H9 (cell line): ENCODE results near the gene POMGNT2. TPM values are rescaled to one million over a fixed set of nuclear protein-coding genes. Genes with fewer than 3 reads are reported as not detected.

Experiments used
- DNase-seq: peaks from one replicate; pipeline ENCODE4 v3.0.0-alpha.2; 2017
- H2AFZ ChIP-seq: one replicate; pipeline ENCODE4 v1.6.1; 2013; ENCODE audit warnings: mild to moderate bottlenecking, low read length, control low read depth, moderate library complexity
- H2AK5ac ChIP-seq: 2 replicates; pipeline ENCODE4 v1.6.1; 2013; ENCODE audit warnings: low read length, control low read depth, mixed read lengths; ENCODE audit not compliant: insufficient read length
- H2BK120ac ChIP-seq: one replicate; pipeline ENCODE4 v1.6.1; 2013; ENCODE audit warnings: low read depth, mild to moderate bottlenecking, low read length, control low read depth, inconsistent platforms; ENCODE audit not compliant: poor library complexity, severe bottlenecking
- H2BK12ac ChIP-seq: 2 replicates; pipeline ENCODE4 v1.6.1; 2013; ENCODE audit warnings: low read length, control low read depth, mixed read lengths, low read depth; ENCODE audit not compliant: insufficient read length
- H2BK15ac ChIP-seq: 2 replicates; pipeline ENCODE4 v1.6.1; 2013; ENCODE audit warnings: low read depth, low read length, control low read depth
- H2BK20ac ChIP-seq: one replicate; pipeline ENCODE4 v1.6.1; 2013; ENCODE audit warnings: low read depth, mild to moderate bottlenecking, low read length, control low read depth, inconsistent platforms; ENCODE audit not compliant: poor library complexity, severe bottlenecking
- H2BK5ac ChIP-seq: 2 replicates; pipeline ENCODE4 v1.6.1; 2013; ENCODE audit warnings: low read length, control low read depth, mixed read lengths; ENCODE audit not compliant: insufficient read length
- H3K14ac ChIP-seq: 2 replicates; pipeline ENCODE4 v1.6.1; 2013; ENCODE audit warnings: low read length, control low read depth; ENCODE audit not compliant: insufficient read depth
- H3K18ac ChIP-seq: 2 replicates; pipeline ENCODE4 v1.6.1; 2013; ENCODE audit warnings: low read depth, mild to moderate bottlenecking, mixed read lengths, low read length, control low read depth; ENCODE audit not compliant: insufficient read length
- H3K23ac ChIP-seq: 2 replicates; pipeline ENCODE4 v1.6.1; 2013; ENCODE audit warnings: low read length, control low read depth, mixed read lengths, low read depth; ENCODE audit not compliant: insufficient read length
- H3K23me2 ChIP-seq: 2 replicates; pipeline ENCODE4 v1.6.1; 2013; ENCODE audit warnings: low read depth, mild to moderate bottlenecking, mixed read lengths, low read length, control low read depth; ENCODE audit not compliant: insufficient read length, poor library complexity, severe bottlenecking
- H3K27ac ChIP-seq: 2 replicates; pipeline ENCODE4 v1.5.1; 2013; ENCODE audit warnings: low read length, control low read depth, mixed read lengths, low read depth; ENCODE audit not compliant: insufficient read length
- H3K27me3 ChIP-seq: 2 replicates; pipeline ENCODE4 v1.6.1; 2013; ENCODE audit warnings: low read length, control low read depth, inconsistent platforms; ENCODE audit not compliant: insufficient read depth
- H3K4ac ChIP-seq: 2 replicates; pipeline ENCODE4 v1.6.1; 2013; ENCODE audit warnings: low read depth, mild to moderate bottlenecking, control low read depth, inconsistent platforms, low read length, moderate library complexity
- H3K4me1 ChIP-seq: 2 replicates; pipeline ENCODE4 v1.6.1; 2013; ENCODE audit warnings: low read length, control low read depth, inconsistent platforms; ENCODE audit not compliant: insufficient read depth
- H3K4me2 ChIP-seq: 2 replicates; pipeline ENCODE4 v1.6.1; 2013; ENCODE audit warnings: low read length, control low read depth, mixed read lengths; ENCODE audit not compliant: insufficient read length, insufficient read depth
- H3K56ac ChIP-seq: 2 replicates; pipeline ENCODE4 v1.6.1; 2013; ENCODE audit warnings: low read depth, mild to moderate bottlenecking, mixed read lengths, low read length, control low read depth; ENCODE audit not compliant: insufficient read length
- H3K79me1 ChIP-seq: 2 replicates; pipeline ENCODE4 v1.6.1; 2013; ENCODE audit warnings: low read depth, mild to moderate bottlenecking, moderate library complexity, low read length, control low read depth, inconsistent platforms; ENCODE audit not compliant: insufficient read depth, poor library complexity, severe bottlenecking
- H3K79me2 ChIP-seq: 2 replicates; pipeline ENCODE4 v1.6.1; 2013; ENCODE audit warnings: low read length, control low read depth, inconsistent platforms; ENCODE audit not compliant: insufficient read depth
- H3K9ac ChIP-seq: 2 replicates; pipeline ENCODE4 v1.6.1; 2013; ENCODE audit warnings: low read length, control low read depth, mixed read lengths; ENCODE audit not compliant: insufficient read length; ENCODE audit errors: extremely low read depth
- H3K9me3 ChIP-seq: one replicate; pipeline ENCODE4 v1.6.1; 2013; ENCODE audit warnings: low read depth, low read length, inconsistent platforms; ENCODE audit not compliant: control insufficient read depth
- H3T11ph ChIP-seq: one replicate; pipeline ENCODE4 v1.6.1; 2013; ENCODE audit warnings: mild to moderate bottlenecking, low read length, control low read depth, inconsistent platforms
- H4K20me1 ChIP-seq: one replicate; pipeline ENCODE4 v1.6.1; 2013; ENCODE audit not compliant: control insufficient read depth, insufficient read length, insufficient read depth
- H4K5ac ChIP-seq: 2 replicates; pipeline ENCODE4 v1.6.1; 2013; ENCODE audit warnings: low read depth, mild to moderate bottlenecking, mixed read lengths, low read length, control low read depth; ENCODE audit not compliant: insufficient read length
- H4K8ac ChIP-seq: replicated peaks from 2 replicates; pipeline ENCODE4 v1.6.1; 2013; ENCODE audit warnings: low read length, control low read depth, mixed read lengths, low read depth; ENCODE audit not compliant: insufficient read length
- H4K91ac ChIP-seq: 2 replicates; pipeline ENCODE4 v1.6.1; 2013; ENCODE audit warnings: low read depth, mild to moderate bottlenecking, moderate library complexity, mixed read lengths, low read length, control low read depth; ENCODE audit not compliant: insufficient read length
- H3K27ac Mint-ChIP-seq, 3 experiments: 2 replicates in 2 of 3; 3 replicates in 1 of 3; pipeline ENCODE4 v1.8.0; 2020 to 2021; ENCODE audit warnings: mixed read lengths in 3 of 3, mild to moderate bottlenecking in 1 of 3, moderate library complexity in 1 of 3
- H3K27me3 Mint-ChIP-seq: 2 replicates; pipeline ENCODE4 v1.8.0; 2021; ENCODE audit warnings: low read depth, mild to moderate bottlenecking, moderate library complexity, mixed read lengths
- H3K36me3 Mint-ChIP-seq, 3 experiments: 2 replicates in 2 of 3; 3 replicates in 1 of 3; pipeline ENCODE4 v1.8.0; 2020 to 2021; ENCODE audit warnings: low read depth in 3 of 3, mixed read lengths in 3 of 3; ENCODE audit not compliant: insufficient read depth in 1 of 3
- H3K4me1 Mint-ChIP-seq, 2 experiments: 2 replicates each; pipeline ENCODE4 v1.8.0; 2020; ENCODE audit warnings: mixed read lengths in 2 of 2
- H3K4me3 Mint-ChIP-seq, 2 experiments: 2 replicates in 1 of 2; 3 replicates in 1 of 2; pipeline ENCODE4 v1.8.0; 2020 to 2021; ENCODE audit warnings: mild to moderate bottlenecking in 2 of 2, mixed read lengths in 2 of 2, moderate library complexity in 1 of 2
- H3K9me3 Mint-ChIP-seq, 2 experiments: 2 replicates in 1 of 2; 3 replicates in 1 of 2; pipeline ENCODE4 v1.8.0; 2020; ENCODE audit warnings: mild to moderate bottlenecking in 2 of 2, mixed read lengths in 2 of 2, moderate library complexity in 1 of 2
- whole genome bisulfite sequencing: extraction: QIAGEN DNeasy Blood & Tissue Kit; methylation state at CpG from one replicate; pipeline ENCODE4 v1.1.7; 2013; ENCODE audit warnings: missing lambda C conversion rate, low lambda C conversion rate, mixed read lengths; ENCODE audit not compliant: insufficient read length; ENCODE audit errors: extremely low coverage; 5-methylcytosine and 5-hydroxymethylcytosine counted together
- total RNA-seq: library from RNA; stranded (reverse); gene quantifications from 2 replicates; pipeline ENCODE4 v1.2.1, GENCODE V29; 2021
- TF ChIP-seq, protein P1 (sequence below): fragments of 200-600 bp; sonication (generic); conservative IDR thresholded peaks from 3 replicates; pipeline ENCODE4 v1.8.0; 2021; ENCODE audit warnings: antibody characterized with exemption, mild to moderate bottlenecking

Gene POMGNT2
- total RNA-seq, 1 experiment from 2014 or later = 14.0 TPM

DNA sequence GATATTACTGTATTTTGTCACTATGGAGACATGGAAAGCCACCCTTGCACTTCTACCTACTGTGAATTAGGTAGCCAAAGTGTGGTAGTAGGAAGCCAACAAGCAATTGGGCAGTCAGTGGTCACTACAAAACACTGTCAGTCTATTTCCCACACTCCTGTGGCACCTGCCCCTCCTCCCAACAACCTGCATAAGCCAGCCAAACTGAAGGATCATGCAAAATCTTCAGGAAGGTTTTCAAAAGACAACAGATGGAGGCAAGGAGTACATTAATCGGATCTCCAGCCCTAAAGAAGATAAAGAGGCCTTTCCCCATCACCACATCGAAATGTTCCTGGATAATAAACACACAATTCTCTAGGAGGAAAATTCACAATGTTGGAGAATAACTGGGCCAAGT is 11.9 kb downstream of the POMGNT2 start:
- H2BK15ac ChIP-seq = no peak overlapping the region
- H2BK120ac ChIP-seq = no peak overlapping the region
- no peak overlapping the region for H3K27ac ChIP-seq
- no peak for DNase-seq
- no peak overlapping the region for H4K5ac ChIP-seq
- Mint-ChIP-seq H3K27me3 (no peaks in the 10 kb centered on the region), H3K4me1 (peaks cover 20 to 23% of the 10 kb centered on the region in 2 experiments; a peak in 3 of 4 replicates), H3K27ac (no peak overlapping the region; a peak in 1 of 7 replicates), H3K36me3 (no peaks in the 10 kb centered on the region; a peak in 1 of 7 replicates), H3K4me3 (no peak overlapping the region), H3K9me3 (no peaks in the 10 kb centered on the region)
- no peak overlapping the region for H4K8ac ChIP-seq
- H2AFZ ChIP-seq = no peak overlapping the region
- no peaks in the 10 kb centered on the region for H3K4me1 ChIP-seq
- H3K79me2 ChIP-seq = no peaks in the 10 kb centered on the region
- H3K4me2 ChIP-seq = no peak overlapping the region
- no peaks in the 10 kb centered on the region for H3K9me3 ChIP-seq
- H3K23me2 ChIP-seq = no peaks in the 10 kb centered on the region
- no peaks in the 10 kb centered on the region for H3K79me1 ChIP-seq
- H3T11ph ChIP-seq = no peak overlapping the region
- H2BK5ac ChIP-seq = no peak overlapping the region
- no peak overlapping the region for H2AK5ac ChIP-seq
- no CpG with 5 or more reads among the region's 2 CpGs for WGBS
- H3K23ac ChIP-seq = no peak overlapping the region
- H3K56ac ChIP-seq = no peak overlapping the region
- H3K9ac ChIP-seq = no peak overlapping the region
- H3K27me3 ChIP-seq = no peaks in the 10 kb centered on the region
- no peak overlapping the region for H3K4ac ChIP-seq
- no peak overlapping the region for H3K18ac ChIP-seq
- no peak overlapping the region for H2BK12ac ChIP-seq
- no peak overlapping the region for H4K91ac ChIP-seq
- H3K14ac ChIP-seq = no peak overlapping the region
- TF ChIP-seq, protein P1, sequence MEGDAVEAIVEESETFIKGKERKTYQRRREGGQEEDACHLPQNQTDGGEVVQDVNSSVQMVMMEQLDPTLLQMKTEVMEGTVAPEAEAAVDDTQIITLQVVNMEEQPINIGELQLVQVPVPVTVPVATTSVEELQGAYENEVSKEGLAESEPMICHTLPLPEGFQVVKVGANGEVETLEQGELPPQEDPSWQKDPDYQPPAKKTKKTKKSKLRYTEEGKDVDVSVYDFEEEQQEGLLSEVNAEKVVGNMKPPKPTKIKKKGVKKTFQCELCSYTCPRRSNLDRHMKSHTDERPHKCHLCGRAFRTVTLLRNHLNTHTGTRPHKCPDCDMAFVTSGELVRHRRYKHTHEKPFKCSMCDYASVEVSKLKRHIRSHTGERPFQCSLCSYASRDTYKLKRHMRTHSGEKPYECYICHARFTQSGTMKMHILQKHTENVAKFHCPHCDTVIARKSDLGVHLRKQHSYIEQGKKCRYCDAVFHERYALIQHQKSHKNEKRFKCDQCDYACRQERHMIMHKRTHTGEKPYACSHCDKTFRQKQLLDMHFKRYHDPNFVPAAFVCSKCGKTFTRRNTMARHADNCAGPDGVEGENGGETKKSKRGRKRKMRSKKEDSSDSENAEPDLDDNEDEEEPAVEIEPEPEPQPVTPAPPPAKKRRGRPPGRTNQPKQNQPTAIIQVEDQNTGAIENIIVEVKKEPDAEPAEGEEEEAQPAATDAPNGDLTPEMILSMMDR = no peak
- no peak overlapping the region for H2BK20ac ChIP-seq
- no peaks in the 10 kb centered on the region for H4K20me1 ChIP-seq
